IPS-NIHi11 (cell line): ENCODE results near the gene ADRA2C.
"Not testable (repeated sequence)": the region's sequence is repeated elsewhere in the genome, so short reads cannot be mapped to it uniquely, and the experiment has no call there.

Experiments used
- DNase-seq: peaks from one replicate; pipeline ENCODE4 v3.0.0; 2012; ENCODE audit warnings: mixed read lengths, low spot score

ADRA2C gene

DNA sequence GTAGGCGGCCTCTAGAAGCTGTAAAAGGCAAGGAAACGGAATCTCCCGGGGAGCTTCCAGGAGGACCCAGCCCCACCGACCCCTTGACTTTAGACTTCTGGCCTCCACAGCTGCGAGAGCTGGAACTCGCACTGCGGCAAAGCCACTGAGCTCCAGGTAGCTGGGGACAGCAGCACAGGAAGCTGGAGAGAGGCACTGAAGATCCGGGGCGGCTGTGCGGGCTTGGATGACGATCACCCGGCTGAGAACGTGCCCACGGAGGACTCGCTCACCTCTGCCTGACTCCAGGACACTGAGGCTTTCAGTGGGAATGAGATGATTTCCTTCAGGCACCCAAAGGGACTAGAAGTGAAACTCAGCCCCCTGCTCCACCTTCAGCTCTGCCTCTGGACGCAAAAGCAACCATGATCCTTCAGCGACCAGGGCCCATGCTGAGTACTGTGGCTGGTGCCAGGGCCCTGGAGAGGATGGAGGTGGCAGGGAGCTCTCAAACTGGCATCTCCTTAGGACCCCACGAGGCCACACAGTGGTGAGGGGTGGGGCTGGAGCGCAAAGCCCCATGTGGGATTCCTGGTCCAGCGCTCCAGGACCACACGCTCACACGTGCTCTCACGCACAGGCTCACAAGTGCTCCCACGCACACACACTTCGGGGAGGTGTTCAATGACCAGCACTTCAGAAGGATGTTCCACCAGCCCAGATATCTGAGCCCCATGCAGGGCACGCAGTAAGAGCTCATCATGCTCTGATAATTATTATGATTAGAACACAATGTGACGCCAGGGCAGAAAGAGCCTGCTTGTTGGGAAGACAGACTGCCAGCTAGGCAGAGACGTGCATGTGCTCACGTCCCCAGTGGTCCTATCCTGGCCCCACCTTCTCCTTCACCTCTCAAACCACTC is 47.2 kb downstream of the ADRA2C start:
- no peak for DNase-seq

DNA sequence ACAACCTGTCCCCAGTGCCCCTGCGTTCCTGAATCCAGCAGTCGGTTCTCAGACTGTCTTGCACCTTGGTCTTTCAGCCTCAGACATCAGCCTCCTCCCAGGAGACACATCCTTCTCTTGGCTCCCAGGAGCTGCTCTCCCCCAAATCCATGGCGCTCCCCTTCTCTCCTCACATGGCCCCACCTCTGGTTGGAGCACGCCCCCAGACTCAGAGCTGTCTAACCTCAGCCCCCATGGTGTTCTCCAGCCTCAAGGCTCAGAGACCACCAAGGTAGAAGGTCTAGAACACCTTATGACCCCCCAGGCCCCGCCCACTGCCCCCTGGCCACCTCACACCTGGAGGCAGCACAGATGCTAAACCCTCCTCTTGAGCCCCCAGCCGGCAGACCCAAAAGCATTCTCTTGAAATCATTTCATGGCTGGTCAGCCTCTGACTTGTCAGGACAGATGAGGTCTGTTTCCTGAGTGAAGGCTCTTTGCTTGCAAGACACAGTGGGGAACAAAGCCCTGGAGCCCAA is 47.9 kb downstream of the ADRA2C start:
- DNase-seq = no peak

DNA sequence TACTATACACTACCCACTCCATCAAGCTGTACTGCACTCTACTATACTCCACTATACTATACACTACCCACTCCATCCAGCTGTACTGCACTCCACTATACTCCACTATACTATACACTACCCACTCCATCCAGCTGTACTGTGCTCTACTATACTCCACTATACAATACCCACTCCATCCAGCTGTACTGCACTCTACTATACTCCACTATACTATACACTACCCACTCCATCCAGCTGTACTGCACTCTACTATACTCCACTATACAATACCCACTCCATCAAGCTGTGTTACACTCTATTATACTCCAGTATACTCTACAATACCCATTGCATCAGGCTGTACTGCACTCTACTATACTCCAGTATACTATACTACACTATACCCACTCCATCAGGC is 48.7 kb downstream of the ADRA2C start:
- not testable (repeated sequence) for DNase-seq

- DNase-seq = no peak
Measured at GRCh38 chr4:3816256-3816825, 50.2 kb downstream of the ADRA2C start.

GRCh38 chr4:3816983-3817960 is 51.1 kb downstream of the ADRA2C start:
- no peak for DNase-seq
